CD4-positive, alpha-beta T cell treated with Interferon gamma for 1 hour (primary cell): ENCODE data around the gene ENOSF1.
"Not testable (repeated sequence)": the region's sequence is repeated elsewhere in the genome, so short reads cannot be mapped to it uniquely, and the experiment has no call there.

Experiments used
- DNase-seq: peaks from one replicate; pipeline ENCODE4 v3.0.0-alpha.2; 2020

Gene ENOSF1, protein sequence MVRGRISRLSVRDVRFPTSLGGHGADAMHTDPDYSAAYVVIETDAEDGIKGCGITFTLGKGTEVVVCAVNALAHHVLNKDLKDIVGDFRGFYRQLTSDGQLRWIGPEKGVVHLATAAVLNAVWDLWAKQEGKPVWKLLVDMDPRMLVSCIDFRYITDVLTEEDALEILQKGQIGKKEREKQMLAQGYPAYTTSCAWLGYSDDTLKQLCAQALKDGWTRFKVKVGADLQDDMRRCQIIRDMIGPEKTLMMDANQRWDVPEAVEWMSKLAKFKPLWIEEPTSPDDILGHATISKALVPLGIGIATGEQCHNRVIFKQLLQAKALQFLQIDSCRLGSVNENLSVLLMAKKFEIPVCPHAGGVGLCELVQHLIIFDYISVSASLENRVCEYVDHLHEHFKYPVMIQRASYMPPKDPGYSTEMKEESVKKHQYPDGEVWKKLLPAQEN

DNA sequence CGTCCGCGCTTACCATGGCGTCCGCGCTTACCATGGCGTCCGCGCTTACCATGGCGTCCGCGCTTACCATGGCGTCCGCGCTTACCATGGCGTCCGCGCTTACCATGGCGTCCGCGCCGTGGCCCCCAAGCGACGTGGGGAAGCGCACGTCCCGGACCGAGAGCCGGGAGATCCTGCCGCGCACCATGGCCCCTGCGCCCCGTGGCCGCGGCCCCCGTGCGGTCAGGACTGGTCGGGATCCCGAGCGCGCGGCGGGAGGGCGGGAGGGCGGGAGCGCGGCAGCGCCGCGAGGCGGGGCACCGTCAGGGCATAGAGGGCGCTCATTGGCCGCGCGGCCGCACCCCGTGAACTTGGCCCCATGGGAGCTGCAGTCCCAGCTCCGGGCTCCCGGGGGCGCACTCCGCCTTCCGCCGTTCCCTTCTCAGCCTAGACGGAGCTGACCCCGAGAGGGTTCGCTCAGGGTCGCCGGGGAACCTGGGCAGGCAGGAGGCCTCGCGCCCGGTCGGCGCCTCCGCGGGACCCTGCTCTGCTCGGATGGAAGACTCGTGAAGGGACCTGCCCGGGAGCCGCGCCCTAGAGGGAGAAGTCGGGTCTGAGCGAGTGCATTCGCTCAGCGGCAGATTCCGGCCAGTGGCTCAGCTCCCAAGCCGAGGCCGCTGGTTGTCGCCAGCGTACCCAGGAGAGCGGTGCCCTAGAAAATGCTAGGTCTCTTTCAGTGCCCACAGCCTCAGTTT, at the start of gene ENOSF1:
ENOSF1 (minus strand) TSS at position 230 of the 734 bp plus-strand sequence; CDS start at position 187, 43 bp downstream.
- DNase-seq: peak; percentile 81

DNA sequence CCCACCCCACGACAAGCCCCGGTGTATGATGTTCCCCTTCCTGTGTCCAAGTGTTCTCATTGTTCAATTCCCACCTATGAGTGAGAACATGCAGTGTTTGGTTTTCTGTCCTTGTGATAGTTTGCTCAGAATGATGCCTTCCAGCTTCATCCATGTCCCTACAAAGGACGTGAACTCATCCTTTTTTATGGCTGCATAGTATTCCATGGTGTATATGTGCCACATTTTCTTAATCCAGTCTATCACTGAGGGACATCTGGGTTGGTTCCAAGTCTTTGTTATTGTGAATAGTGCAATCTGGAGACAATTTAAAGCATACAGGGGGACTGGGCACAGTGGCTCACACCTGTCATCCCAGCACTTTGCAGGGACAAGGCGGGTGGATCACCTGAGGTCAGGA, 47.4 kb upstream of the ENOSF1 start:
- DNase-seq: not testable (repeated sequence)

DNA sequence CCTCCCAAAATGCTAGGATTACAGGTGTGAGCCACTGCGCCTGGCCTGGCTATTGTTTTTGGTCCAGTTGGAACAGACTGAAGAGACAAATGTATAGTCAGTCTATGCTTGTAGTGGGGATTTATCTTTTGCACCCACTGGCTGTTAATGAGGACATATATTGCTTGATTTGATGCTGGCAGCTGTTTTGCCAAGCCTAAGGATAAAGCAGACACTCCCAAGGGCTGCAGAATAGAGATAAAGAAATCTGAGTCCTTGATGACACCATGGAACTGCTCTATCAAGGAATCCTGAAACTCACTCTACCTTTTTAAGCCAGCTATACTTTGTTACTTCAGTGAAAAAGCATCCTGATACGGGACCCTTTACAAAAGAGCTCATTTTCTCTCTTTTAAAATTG, 43.1 kb upstream of the ENOSF1 start:
- DNase-seq: no peak

DNA sequence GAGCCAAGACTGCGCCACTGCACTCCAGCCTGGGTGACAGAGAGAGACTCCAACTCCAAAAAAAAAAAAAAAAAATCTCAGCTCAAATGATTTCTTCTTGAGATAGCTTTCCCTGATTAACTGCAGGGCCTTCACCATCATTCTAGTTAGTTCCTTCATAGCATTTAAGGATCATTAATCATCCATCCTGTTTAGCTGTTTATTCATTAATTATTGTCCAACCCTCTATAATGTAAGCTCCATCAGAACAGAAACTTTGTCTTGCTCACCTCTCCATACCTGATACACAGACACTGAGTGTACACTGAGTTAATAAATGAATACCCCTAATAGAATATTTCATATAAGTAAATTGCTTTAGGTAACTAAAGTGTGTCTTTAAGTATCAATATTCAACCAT, 42.2 kb upstream of the ENOSF1 start:
- DNase-seq: no peak

DNA sequence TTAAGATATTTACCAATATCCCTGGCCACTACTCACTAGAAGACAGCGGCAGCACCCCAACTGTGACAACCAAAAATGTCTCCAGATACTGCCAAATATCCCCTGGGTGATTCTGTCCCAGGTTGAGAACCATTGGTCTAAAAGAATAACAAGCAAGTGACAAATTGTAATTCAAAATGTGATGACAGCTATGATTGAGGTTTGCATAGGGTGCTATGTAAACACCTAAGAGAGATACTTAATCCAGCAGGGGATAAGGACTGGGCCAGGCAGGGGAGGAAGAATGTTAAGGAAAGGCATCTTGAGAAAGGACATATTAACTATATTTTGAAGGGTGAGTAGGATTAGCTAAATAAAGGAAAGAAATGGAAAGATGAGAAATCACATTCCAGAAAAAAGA, 38.0 kb upstream of the ENOSF1 start:
- DNase-seq: no peak

DNA sequence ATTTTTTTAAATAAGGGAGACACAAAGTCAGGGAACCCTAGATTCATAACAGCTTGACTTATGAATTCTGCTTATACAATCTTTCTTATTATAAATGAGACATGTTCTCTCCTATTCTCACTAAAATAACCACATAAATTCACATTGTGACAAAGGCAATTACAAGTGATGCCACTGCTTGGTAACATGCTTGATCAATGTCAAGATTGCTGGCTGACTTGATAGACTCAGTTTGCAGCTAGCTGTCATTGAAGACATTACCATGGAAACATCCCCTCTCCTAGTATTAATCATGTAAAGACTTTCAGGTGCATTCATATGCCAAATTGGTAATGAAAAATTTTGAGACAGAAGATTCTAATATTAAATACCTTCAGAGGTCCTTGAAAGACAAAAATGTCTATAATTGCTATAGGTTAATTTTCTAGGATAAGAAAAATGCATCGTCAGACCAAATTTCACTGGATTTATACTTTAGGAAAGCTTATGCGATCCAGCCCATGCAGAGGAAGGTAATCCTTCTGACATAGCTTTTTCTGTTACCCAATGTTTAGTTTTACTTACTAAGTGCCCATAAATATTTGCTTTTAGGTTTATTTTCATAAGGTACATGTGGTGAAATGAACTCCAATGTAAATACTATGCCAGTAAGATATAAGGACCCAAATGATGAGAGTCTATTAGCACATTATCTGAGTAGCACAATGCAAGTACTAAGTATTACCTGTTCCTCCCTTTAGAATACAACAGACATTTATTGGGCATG, 32.6 kb upstream of the ENOSF1 start:
- DNase-seq: no peak

DNA sequence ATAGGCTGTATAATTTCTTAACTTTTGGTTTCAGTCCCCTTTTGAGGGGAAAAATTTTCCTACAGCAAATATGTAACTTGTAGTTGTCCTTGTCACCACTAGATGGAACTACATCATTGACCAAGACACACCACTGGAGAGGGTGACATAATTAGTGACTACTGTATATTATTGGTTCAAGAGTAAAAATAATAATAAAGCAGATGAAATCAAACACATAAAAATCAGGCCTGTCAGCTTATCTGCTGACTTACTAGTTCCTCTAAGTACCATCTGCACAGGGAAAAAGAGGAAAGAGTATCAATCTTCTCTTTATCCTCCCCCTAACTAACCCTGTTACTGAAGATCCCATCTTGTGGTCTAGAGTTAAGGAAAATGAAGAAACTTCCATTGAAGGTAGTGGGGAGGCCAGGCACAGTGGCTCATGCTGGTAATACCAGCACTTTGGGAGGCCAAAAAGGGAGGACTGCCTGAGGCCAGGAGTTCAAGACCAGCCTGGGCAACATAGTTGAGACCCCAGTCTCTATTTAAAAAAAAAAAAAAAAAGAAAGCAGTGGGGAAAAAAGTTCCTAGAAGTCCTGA, 29.6 kb upstream of the ENOSF1 start:
- DNase-seq: no peak

DNA sequence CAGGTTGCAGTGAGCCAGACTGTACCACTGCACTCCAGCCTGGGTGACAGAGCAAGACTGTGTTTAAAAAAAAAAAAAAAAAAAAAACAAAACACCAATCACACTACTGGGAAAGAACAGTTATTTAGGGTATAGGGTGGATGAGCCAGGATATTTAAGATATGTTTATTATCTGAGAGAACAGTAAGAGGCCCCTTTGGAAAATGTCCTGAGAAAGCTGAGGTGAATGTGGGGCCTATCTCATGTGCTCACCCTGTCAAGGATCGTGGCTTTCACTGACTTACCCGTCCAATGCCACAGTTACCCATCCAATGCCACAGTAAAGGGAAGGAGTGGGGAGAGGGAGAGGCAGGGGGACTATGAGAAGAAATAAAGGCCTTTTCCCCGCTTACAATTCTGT, 19.9 kb upstream of the ENOSF1 start:
- no peak for DNase-seq

DNA sequence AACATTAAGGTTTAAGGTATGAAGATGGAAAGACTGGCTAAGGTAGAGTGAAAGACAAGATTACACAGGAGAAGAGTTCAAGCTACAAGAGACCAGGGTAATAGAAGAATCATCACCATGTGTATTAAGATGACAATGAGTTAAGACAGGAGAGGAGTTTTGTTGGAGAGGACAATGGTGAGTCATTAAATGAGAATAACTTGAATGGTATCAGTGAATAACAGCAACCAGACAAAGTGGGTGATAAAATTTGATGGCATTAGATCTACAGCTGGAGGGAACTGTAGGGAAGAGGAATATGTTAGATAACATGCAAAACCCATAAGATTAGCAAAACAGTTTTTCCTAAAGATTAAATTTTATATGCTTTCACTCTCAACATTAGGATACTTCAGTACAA, 18.8 kb upstream of the ENOSF1 start:
- no peak for DNase-seq

DNA sequence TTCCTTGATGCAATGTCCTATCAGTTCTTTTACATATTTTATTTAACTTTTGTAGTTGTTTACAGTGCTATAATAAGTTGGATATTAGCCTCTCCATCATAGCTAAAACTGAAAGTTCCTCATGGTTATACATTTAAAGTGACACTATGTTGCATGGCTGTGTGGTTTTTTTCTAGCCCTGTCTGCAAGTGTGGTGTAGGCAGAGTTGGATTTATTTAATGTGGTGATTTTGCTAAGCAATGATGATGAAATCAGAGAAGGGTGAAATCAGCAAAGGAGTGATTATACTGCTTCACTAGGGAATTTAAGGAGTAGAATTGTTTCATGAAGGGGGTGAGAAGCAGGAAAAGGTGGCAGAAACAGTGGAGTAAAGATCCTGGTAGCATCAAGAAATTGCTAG, 18.3 kb upstream of the ENOSF1 start:
- DNase-seq: no peak

DNA sequence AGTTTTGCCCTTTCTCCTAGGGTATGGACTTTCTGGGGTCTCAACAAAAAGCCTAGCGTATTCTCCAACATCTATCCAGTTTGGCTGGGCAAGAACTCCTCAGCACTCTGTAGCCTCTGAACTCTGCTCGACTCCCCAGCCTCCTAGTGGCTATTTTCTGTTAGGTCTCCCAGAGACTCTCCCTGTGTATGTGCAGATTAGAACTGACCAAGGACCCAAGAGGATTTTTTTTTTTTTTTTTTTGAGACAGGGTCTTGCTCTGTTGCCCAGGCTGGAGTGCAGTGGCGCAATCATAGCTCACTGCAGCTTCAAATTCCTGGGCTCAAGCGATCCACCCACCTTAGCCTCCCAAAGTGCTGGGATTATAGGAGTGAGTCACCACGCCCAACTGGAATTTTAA, 17.7 kb upstream of the ENOSF1 start:
- DNase-seq: not testable (repeated sequence)

DNA sequence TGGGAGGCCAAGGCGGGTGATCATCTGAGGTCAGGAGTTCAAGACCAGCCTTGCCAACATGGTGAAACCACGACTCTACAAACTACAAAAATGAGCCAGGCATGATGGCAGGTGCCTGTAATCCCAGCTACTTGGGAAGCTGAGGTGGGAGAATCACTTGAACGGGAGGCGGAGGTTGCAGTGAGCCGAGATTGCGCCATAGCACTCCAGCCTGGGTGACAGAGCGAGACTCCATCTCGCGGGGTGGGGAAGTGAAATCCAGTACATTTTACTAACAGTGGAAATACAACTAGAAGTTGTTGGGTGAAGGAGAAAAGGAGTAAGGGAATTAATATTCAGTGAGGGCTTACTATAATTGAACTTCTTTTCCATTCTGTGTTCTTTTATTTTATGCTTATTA, 13.2 kb upstream of the ENOSF1 start:
- DNase-seq: no peak

DNA sequence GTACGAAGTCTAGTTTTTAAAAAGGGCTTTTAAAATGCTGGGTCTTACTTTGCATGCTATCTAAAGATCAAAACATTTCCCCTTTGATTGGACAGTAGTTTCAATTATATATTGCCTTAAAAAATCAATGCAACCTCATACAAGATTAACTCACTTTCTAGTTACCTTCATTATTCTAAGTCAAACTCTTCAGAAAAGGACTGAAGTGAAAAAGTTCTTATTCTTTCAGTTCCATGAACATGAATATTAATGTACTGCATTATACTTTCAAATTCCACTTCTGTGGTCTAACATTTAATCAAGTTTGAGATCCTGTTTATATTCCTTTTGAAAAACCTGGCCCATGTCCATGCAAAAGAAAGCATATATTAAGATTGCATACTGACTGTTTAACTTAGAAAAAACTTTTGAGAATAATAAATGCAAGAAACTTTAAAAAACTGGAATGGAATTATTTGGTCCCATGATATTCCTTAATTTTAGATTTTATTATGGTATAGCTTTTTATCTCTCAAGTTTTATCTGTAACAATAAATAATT, 11.2 kb upstream of the ENOSF1 start:
- DNase-seq: no peak

DNA sequence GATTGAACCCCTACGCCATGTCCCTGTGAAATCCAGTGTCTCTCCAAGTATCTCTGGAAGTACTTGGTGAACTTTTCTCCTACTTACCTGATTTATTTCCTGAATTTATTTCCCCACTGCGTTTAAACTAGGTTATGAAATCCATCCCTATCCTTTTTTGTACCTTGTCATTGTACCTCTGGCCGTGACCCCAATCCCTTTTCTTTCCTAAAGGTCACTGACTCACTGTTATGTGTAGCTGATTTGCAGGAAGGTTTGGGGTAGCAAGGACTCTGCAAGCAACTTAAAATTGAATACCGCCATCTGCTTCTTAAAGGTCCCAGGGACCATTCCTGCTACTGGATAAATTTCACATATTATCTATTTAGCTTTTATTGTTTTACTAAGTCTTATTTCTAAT, 4.6 kb upstream of the ENOSF1 start:
- DNase-seq: no peak

DNA sequence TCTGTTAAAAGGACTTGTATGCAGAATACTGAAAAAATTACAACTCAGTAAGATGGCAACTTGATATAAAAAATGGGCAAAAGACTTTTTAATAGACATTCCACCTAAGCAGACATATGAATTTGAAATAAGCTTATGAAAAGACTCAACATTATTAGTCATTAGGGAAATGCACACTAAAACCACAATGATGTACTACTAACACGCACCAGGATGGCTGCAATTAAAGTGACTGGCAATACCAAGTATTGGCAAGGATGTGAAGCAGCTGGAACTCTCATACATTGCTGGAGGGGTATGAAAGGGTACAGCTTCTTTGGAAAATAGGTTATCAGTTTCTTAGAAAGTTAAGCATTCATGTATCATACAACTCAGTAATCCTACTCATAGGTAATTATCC, 3.2 kb upstream of the ENOSF1 start:
- no peak for DNase-seq

DNA sequence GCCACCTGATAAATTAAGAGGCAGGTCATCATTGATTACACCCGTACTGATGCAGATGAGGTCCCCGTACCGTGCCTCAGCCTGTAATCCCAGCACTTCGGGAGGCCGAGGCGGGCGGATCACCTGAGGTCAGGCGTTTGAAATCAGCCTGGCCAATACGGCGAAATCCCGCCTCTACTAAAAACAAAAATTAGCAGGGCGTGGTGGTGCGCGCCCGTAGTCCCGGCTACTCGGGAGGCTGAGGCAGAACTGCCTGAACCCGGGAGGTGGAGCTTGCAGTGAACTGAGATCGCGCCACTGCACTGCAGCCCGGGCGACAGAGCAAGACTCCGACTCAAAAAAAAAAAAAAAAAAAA, 683 bp upstream of the ENOSF1 start:
- DNase-seq: no peak

DNA sequence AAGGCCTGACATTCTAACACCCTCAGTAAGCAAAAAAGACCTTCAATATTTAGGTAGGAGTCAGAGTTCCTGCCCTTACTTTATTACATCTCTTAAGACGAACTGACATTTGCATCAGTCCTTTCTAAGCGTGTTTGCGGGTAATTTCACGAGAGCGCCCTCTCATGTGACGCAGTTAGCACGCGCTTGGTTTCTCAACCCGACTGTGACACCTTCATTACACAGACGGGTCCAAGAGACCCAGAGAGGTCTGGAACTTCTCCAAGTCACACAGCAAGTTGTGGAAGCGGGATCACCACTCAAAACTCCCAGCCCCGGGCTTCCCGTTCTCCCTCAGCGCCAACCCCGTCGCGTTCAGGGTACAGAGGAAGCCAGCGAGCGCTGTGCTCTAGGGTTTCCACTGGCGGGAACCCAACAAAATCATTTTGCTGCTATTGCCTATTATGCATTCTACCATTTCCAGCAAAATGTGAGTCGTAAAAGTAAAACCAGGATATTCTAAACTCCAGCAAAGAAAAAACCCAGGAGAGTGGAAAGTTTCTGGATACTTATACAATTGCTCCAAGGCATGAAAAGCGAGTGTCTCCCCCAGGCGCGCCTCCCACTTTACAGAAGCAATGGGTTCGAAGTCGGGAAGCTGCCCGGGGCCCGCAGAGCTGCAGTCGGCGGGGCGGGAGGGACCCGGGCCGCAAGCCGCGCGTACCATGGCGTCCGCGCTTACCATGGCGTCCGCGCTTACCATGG, 601 bp downstream of the ENOSF1 start:
- DNase-seq: peak; percentile 80

DNA sequence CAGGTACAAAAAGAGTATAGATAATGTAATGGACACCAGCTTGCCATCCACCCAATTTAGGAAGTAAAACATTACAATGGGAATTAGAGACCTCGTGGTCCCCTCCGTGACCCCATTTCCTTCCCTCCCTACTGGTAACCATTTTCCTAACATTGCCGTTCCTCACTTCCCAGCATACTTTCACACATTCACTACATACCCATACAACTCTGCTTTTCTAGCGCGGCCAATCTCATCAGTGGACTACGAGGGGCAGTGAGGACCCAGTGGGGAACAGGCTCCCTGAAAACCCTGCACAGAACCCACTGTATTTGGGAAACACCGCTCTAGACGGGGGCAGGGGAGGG, 1.1 kb downstream of the ENOSF1 start:
- no peak for DNase-seq

DNA sequence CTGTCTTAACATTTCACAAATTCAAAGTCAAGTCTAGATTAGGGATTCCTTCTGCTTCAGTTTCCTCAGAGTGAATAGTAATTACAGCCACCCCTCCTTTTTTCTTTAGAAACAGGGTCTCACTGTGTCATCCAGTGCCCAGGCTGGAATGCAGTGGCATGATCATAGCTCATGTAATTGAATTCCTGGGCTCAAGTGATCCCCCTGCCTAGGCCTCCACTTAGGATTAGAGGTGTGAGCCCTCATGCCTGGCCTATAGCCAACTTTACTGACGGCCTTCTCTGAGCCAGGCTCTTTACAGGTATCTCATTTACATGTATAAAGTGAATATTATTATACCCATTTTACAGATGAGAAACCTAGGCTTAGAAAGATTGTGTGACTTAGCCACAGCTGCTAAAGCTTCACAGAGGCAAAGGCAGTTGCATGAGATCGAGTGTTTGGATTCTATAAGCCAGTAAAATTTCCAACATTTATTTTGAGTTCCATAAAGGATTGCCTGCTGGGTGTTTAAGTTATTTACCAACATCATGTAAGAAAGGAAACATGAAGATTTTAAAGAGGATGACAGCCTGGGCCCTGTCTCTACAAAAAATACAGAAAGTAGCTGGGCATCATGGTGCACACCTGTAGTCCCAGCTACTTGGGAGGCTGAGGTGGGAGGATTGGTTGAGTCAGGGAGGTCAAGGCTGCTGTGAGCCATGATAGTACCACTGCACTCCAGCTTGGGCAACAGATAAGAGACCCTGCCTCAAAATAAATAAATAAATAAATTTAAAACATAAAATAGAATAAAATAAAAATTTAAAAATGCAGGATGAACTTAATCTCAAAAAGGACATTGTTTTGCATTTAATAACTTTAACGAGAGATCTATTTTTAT, 1.8 kb downstream of the ENOSF1 start:
- no peak for DNase-seq

DNA sequence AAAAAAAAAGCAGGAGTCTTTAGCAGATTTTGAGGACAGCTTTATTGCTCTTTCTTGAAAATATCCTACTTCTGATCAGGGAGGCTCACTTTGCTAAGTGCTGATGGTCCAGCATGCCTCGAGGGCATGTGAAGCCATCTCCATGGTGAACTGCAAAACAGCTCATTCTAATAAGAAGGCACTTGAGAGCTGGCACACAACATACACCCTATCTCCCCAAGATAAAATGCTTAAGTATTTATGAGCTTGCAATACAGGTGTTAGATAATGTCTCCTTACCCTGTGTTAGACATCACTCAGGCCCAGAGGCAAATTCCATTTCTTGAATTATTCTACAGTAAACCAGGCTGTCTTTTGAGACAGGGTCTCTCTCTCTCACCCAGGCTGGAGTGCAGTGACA, 2.7 kb downstream of the ENOSF1 start:
- no peak for DNase-seq

DNA sequence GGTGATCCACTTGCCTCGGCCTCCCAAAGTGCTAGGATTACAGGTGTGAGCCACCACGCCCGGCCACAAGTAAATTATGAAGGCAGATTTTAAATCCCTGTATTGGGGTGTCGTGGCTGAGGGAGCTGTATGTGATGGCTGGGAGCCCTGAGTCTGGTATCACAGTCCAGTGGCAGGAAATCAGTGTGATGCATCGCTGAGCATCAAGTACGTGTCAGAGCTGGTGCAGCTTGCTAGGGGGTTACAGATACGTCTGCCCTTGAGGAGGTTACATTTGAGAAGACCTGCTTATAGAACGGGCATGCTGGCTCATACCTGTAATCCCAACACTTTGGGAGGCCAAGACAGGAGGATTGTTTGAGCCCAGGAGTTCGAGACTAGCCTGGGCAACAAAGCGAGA, 4.3 kb downstream of the ENOSF1 start:
- DNase-seq: no peak
